Mucosa of descending colon (tissue), 3 donors: ENCODE data around the gene PTGES2. TPM values are rescaled to one million over a fixed set of nuclear protein-coding genes. Genes with fewer than 3 reads are reported as not detected.

Experiments
- ATAC-seq: fragments of 200-7000 bp; cut with Tn5 transposase; one replicate; pipeline ENCODE4 v1.9.1; 2020; ENCODE audit warnings: mild to moderate bottlenecking, moderate library complexity
- DNase-seq, 3 donors: peaks; one replicate each; pipeline ENCODE4 v3.0.0-alpha.2; 2020
- H3K36me3 ChIP-seq: fragments of 200-600 bp; one replicate; pipeline ENCODE4 v1.8.0; 2021; ENCODE audit warnings: low read depth, mild to moderate bottlenecking
- H3K4me1 ChIP-seq: fragments of 200-600 bp; one replicate; pipeline ENCODE4 v1.8.0; 2021; ENCODE audit warnings: low read depth, mild to moderate bottlenecking
- H3K4me3 ChIP-seq: fragments of 200-600 bp; one replicate; pipeline ENCODE4 v1.8.0; 2021; ENCODE audit warnings: mild to moderate bottlenecking
- H3K9me3 ChIP-seq: fragments of 200-600 bp; one replicate; pipeline ENCODE4 v1.8.0; 2021; ENCODE audit warnings: mild to moderate bottlenecking
- CTCF ChIP-seq: fragments of 200-600 bp; IDR thresholded peaks from one replicate; pipeline ENCODE4 v1.8.0; 2022; ENCODE audit warnings: antibody characterized with exemption, mild to moderate bottlenecking
- intact Hi-C, 2 donors: fragments of 100-400 bp; cut with DNase I in 1 of 2; cut with micrococcal nuclease in 1 of 2; formaldehyde crosslinking; loops; one replicate each; pipeline versions ENCODE4 v1.11.0 to v1.11.1; 2022; cut with DNase I, micrococcal nuclease
- total RNA-seq, 3 donors: library from RNA; stranded (reverse); fragmentation: NEBNext Ultra II Directional in 2 of 3; extraction: Animal tissue kit (Norgen Biotek cat#: 25700) in 2 of 3; gene quantifications; one replicate each; pipeline versions ENCODE4 v1.2.1 to v1.2.4, GENCODE V29; 2021 to 2023
- donor health status: DM: no; HTN: no; CAD: no; lungs with moderate emphysema.
- donor health status: DM: no; HTN: no; CAD: no.
- donor health status: DM: no; HTN: yes; CAD: no.

Gene PTGES2
- total RNA-seq, 3 donors from 2014 or later, result 65.3 to 99.7 (median 90.6) TPM

GRCh38 chr9:128085943-128086342 is 41.6 kb downstream of the PTGES2 start:
- intact Hi-C loops, result no loop called here
- H3K9me3 ChIP-seq, result no peaks in the 10 kb centered on the region
- peaks cover 11% of the 10 kb centered on the region for H3K4me1 ChIP-seq
- H3K4me3 ChIP-seq, result no peak overlapping the region
- TF ChIP-seq CTCF, result no peak
- ATAC-seq (peak; percentile 74), DNase-seq (no peak)
- no peaks in the 10 kb centered on the region for H3K36me3 ChIP-seq

- Histone ChIP-seq H3K36me3 (no peaks in the 10 kb centered on the region), H3K4me3 (no peak overlapping the region), H3K9me3 (no peaks in the 10 kb centered on the region), H3K4me1 (peaks cover 23% of the 10 kb centered on the region)
- DNase-seq (no peak), ATAC-seq (no peak)
- intact Hi-C loops, result no loop called here
- TF ChIP-seq CTCF, result no peak
Measured at GRCh38 chr9:128084746-128085145, 42.8 kb downstream of the PTGES2 start.

GRCh38 chr9:128082151-128082550 is 45.4 kb downstream of the PTGES2 start:
- DNase-seq (peak in 1 of 3 donors; percentile 24), ATAC-seq (no peak)
- intact Hi-C loops, result no loop called here
- Histone ChIP-seq H3K4me3 (no peak overlapping the region), H3K9me3 (no peaks in the 10 kb centered on the region), H3K36me3 (no peaks in the 10 kb centered on the region), H3K4me1 (peaks cover 47% of the 10 kb centered on the region)
- no peak for TF ChIP-seq CTCF

- no peak for TF ChIP-seq CTCF
- Histone ChIP-seq H3K9me3 (no peaks in the 10 kb centered on the region), H3K4me3 (no peak overlapping the region), H3K4me1 (peaks cover 50% of the 10 kb centered on the region), H3K36me3 (no peaks in the 10 kb centered on the region)
- intact Hi-C loops, result no loop called here
- ATAC-seq (peak; percentile 5), DNase-seq (peak in 1 of 3 donors; percentile 49)
Measured at GRCh38 chr9:128081056-128081455, 46.5 kb downstream of the PTGES2 start.

- H3K9me3 ChIP-seq, result no peaks in the 10 kb centered on the region
- no peak for ATAC-seq
- intact Hi-C loops, result no loop called here
- no peak overlapping the region for H3K4me3 ChIP-seq
- peaks cover 50% of the 10 kb centered on the region for H3K4me1 ChIP-seq
- TF ChIP-seq CTCF, result no peak
- no peaks in the 10 kb centered on the region for H3K36me3 ChIP-seq
- DNase-seq, result no peak
Measured at GRCh38 chr9:128080206-128080605, 47.3 kb downstream of the PTGES2 start.
